Measurements from ENCODE around the gene CDC23.
"Not testable (repeated sequence)": the region's sequence is repeated elsewhere in the genome, so short reads cannot be mapped to it uniquely, and the experiment has no call there.

Gene CDC23, protein sequence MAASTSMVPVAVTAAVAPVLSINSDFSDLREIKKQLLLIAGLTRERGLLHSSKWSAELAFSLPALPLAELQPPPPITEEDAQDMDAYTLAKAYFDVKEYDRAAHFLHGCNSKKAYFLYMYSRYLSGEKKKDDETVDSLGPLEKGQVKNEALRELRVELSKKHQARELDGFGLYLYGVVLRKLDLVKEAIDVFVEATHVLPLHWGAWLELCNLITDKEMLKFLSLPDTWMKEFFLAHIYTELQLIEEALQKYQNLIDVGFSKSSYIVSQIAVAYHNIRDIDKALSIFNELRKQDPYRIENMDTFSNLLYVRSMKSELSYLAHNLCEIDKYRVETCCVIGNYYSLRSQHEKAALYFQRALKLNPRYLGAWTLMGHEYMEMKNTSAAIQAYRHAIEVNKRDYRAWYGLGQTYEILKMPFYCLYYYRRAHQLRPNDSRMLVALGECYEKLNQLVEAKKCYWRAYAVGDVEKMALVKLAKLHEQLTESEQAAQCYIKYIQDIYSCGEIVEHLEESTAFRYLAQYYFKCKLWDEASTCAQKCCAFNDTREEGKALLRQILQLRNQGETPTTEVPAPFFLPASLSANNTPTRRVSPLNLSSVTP

DNA sequence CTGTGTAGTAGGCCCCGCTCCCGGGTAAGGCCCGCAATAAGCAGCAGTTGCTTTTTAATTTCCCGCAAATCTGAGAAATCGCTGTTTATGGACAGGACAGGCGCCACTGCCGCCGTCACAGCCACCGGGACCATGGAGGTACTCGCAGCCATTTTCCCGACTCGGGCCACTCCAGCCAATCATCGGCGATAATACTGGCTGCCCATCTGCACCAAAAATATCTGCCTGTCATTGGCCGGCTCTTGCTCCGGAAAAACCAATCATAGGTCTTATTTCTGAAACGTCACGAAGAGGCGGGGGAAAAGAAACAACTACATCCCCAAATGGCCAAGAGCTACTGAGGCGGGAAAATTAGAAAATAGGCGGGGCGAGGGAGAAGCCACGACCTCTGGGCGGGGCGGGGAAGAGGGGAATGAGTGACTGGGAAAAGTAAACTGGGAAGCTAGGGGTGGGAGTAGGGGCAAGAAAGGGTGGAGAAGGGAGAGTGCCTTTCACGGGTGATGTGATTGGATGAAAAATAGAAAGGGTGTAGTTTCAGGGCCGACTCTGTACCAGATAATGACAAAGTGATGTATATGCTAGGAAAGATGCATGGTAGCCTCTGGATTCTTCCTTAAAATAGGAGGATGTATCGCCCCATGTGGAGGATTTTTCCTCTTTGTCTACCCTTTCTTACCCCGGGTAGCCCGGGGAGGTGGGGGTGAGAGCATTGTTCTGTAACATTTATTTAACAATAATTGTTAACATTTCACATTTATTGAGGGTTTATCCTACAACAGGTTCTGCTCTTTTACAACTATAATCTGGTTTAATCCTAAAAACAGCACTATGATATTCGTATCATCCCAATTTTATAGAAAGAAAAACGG lies at the start of gene CDC23:
TSS of gene CDC23 (minus strand) at position 163 of the 869 bp plus-strand sequence. CDS start at position 152, 11 bp downstream.
- H3K27ac ChIP-seq: peak within 1 kb of the TSS; percentile 89
- in situ Hi-C loops (cut with HindIII; ENCODE audit: low pct_ligation_motif_present, low sequenced_read_pairs): no loop called here
- TF ChIP-seq, protein P1, sequence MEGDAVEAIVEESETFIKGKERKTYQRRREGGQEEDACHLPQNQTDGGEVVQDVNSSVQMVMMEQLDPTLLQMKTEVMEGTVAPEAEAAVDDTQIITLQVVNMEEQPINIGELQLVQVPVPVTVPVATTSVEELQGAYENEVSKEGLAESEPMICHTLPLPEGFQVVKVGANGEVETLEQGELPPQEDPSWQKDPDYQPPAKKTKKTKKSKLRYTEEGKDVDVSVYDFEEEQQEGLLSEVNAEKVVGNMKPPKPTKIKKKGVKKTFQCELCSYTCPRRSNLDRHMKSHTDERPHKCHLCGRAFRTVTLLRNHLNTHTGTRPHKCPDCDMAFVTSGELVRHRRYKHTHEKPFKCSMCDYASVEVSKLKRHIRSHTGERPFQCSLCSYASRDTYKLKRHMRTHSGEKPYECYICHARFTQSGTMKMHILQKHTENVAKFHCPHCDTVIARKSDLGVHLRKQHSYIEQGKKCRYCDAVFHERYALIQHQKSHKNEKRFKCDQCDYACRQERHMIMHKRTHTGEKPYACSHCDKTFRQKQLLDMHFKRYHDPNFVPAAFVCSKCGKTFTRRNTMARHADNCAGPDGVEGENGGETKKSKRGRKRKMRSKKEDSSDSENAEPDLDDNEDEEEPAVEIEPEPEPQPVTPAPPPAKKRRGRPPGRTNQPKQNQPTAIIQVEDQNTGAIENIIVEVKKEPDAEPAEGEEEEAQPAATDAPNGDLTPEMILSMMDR (IDR thresholded peaks at IDR 0.05; ENCODE audit: low read depth, low read length, missing control alignments): peak; percentile 9

DNA sequence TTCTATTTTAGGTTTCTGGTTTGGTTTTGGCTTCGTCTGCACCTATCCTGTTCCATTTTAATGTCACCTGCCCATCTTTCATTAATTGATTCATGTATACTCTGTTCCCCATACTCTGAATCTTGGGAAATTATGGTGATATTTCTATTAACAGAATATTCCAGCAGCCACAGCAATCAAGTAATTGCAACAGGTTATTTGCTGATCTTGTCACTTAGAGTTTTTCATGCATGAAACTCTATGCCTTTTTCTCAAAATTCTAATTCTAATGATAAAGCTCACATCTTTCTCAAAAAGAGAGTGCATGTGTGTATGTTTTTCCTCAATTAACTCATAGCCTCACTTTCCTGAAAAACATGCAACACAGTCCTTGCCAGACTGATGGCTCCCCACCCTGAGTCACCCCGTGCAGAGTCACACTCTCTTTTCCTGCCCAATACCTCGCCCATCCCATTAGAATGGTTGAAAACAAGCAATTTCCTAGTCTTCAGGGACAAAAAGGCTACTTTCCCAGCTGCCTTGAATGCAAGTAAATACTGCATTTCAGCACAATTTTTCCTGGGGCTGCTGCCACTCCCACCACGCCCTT lies 45.7 kb upstream of the CDC23 start:
- Histone ChIP-seq H3K4me3 (ENCODE audit: low read depth, low read length) (no peak overlapping the region), H3K36me3 (replicated peaks) (no peaks in the 10 kb centered on the region), H3K27me3 (replicated peaks) (no peaks in the 10 kb centered on the region), H3K27ac (no peak overlapping the region)
- in situ Hi-C loops (cut with HindIII; ENCODE audit: low pct_ligation_motif_present, low sequenced_read_pairs): no loop called here
- no peak for DNase-seq
- TF ChIP-seq, protein P1 (IDR thresholded peaks at IDR 0.05; ENCODE audit: low read depth, low read length, missing control alignments): no peak

More for the DNA sequence above, at the start of gene CDC23:
- no peaks in the 10 kb centered on the region for H3K27me3 ChIP-seq (replicated peaks)
- DNase-seq: peak; percentile 99
- H3K36me3 ChIP-seq (replicated peaks): peaks cover 2% of the 10 kb centered on the region
- peak within 1 kb of the TSS; percentile 99 for H3K4me3 ChIP-seq (ENCODE audit: low read depth, low read length)

DNA sequence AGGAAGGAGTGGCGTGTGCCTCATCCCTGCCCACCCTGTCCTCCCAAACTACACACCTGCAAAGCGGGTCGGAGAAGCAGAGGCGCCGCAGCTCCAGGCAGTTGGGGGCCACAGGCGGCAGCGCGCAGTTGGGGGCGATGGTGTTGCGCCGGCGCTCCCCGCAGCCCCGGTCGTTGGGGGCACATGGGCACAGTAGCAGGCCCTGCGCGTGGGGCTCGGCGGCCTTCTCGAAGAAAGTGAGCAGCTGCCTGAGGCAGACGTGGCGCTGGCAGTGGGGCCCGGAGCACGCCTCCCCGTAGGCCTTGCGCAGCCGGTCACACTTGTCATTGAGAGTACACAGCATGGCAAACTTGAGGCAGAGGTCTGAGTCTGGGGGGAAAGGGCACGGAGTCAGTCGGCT lies 44.5 kb upstream of the CDC23 start:
- Histone ChIP-seq H3K4me3 (ENCODE audit: low read depth, low read length) (no peak overlapping the region), H3K36me3 (replicated peaks) (no peaks in the 10 kb centered on the region), H3K27ac (no peak overlapping the region), H3K27me3 (replicated peaks) (no peaks in the 10 kb centered on the region)
- no peak for DNase-seq
- TF ChIP-seq, protein P1 (IDR thresholded peaks at IDR 0.05; ENCODE audit: low read depth, low read length, missing control alignments): no peak
- in situ Hi-C loops (cut with HindIII; ENCODE audit: low pct_ligation_motif_present, low sequenced_read_pairs): no loop called here

DNA sequence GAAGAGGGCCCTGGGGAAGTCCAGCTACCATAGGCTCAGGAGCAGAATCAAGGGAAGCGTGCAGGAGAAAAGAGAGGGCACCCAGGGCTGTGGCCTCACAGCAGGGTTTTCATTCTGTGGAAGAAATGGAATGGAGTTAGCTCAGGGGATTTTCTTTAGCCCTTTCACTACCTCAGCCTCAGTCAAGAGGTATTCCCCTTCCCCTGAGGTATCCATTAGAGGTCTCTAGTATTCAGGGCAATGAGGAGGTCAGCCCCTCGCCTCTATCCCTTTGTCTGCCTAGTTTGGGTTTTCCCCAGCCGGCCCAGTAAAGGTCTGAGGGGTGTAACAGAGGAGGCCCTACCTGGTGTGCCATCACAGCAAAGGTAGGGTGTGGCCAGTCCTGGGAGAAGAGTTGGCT lies 39.8 kb upstream of the CDC23 start:
- no peak overlapping the region for H3K4me3 ChIP-seq (ENCODE audit: low read depth, low read length)
- H3K27ac ChIP-seq: no peak overlapping the region
- no peaks in the 10 kb centered on the region for H3K27me3 ChIP-seq (replicated peaks)
- TF ChIP-seq, protein P1 (IDR thresholded peaks at IDR 0.05; ENCODE audit: low read depth, low read length, missing control alignments): no peak
- in situ Hi-C loops (cut with HindIII; ENCODE audit: low pct_ligation_motif_present, low sequenced_read_pairs): no loop called here
- no peak for DNase-seq
- H3K36me3 ChIP-seq (replicated peaks): no peaks in the 10 kb centered on the region

DNA sequence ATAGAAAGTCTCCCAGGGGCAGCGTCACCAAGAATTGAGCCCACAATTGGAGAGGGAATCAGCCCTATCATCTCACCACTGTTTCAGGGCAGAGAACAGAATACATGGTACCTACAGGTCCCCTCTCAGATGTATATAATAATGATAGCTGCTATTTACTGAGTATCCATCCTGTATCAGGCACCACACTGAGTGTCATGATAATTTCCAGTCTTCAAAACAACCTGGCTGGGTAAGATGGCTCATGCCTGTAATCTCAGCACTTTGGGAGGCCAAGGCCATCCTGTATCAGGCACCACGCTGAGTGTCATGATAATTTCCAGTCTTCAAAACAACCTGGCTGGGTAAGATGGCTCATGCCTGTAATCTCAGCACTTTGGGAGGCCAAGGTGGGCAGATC lies 34.7 kb upstream of the CDC23 start:
- H3K27ac ChIP-seq; in situ Hi-C loops (cut with HindIII; ENCODE audit: low pct_ligation_motif_present, low sequenced_read_pairs); DNase-seq; H3K36me3 ChIP-seq (replicated peaks); H3K4me3 ChIP-seq (ENCODE audit: low read depth, low read length); H3K27me3 ChIP-seq (replicated peaks): not testable (repeated sequence)

Measured in brain microvascular endothelial cell (primary cell).